HG03520 (cell line): Measurements from ENCODE around the gene FAF1.

Experiments
- ATAC-seq: cut with Tn5 transposase; IDR thresholded peaks from one replicate; pipeline ENCODE4 v1.9.1; 2021; ENCODE audit warnings: mild to moderate bottlenecking, moderate library complexity; ENCODE audit not compliant: unreplicated experiment

FAF1 gene

GRCh38 chr1:50651476-50652263, 308.4 kb downstream of the FAF1 start:
- no peak for ATAC-seq

GRCh38 chr1:50646526-50646925, 313.5 kb downstream of the FAF1 start:
- ATAC-seq: no peak

- ATAC-seq: no peak
Measured at GRCh38 chr1:50645139-50645538, 314.9 kb downstream of the FAF1 start.

- no peak for ATAC-seq
Measured at GRCh38 chr1:50644447-50645105, 315.5 kb downstream of the FAF1 start.

- ATAC-seq: no peak
Measured at GRCh38 chr1:50637460-50637859, 322.6 kb downstream of the FAF1 start.

- ATAC-seq: no peak
Measured at GRCh38 chr1:50634251-50634650, 325.8 kb downstream of the FAF1 start.

- no peak for ATAC-seq
Measured at GRCh38 chr1:50633465-50633864, 326.6 kb downstream of the FAF1 start.

- ATAC-seq: no peak
Measured at GRCh38 chr1:50631161-50631560, 328.9 kb downstream of the FAF1 start.

- no peak for ATAC-seq
Measured at GRCh38 chr1:50622259-50622658, 337.8 kb downstream of the FAF1 start.

- no peak for ATAC-seq
Measured at GRCh38 chr1:50620680-50621329, 339.3 kb downstream of the FAF1 start.

GRCh38 chr1:50615036-50615750, 344.9 kb downstream of the FAF1 start:
- no peak for ATAC-seq

GRCh38 chr1:50611675-50612074, 348.4 kb downstream of the FAF1 start:
- ATAC-seq: no peak

- ATAC-seq: no peak
Measured at GRCh38 chr1:50610563-50610962, 349.5 kb downstream of the FAF1 start.

GRCh38 chr1:50609508-50609907, 350.6 kb downstream of the FAF1 start:
- ATAC-seq: no peak

- no peak for ATAC-seq
Measured at GRCh38 chr1:50605186-50605875, 354.7 kb downstream of the FAF1 start.

- ATAC-seq: no peak
Measured at GRCh38 chr1:50604580-50604979, 355.5 kb downstream of the FAF1 start.

GRCh38 chr1:50603274-50604271, 356.5 kb downstream of the FAF1 start:
- no peak for ATAC-seq

GRCh38 chr1:50599546-50599945, 360.5 kb downstream of the FAF1 start:
- ATAC-seq: no peak

- no peak for ATAC-seq
Measured at GRCh38 chr1:50595874-50596273, 364.2 kb downstream of the FAF1 start.

- no peak for ATAC-seq
Measured at GRCh38 chr1:50593515-50593914, 366.6 kb downstream of the FAF1 start.
